MCF 10A (cell line): ENCODE measurements around the gene ADGRL1. TPM values are rescaled to one million over a fixed set of nuclear protein-coding genes. Genes with fewer than 3 reads are reported as not detected.

ENCODE experiments used
- BruUV-seq: library from RNA; stranded (reverse); fragments of 400-500 nt; replicated peaks from 2 replicates; lab custom pipeline; 2021; lab: Mats Ljungman, UMichigan
- CTCF ChIA-PET: fragments of 300-600 bp; sonication (Branson Sonifier 250); formaldehyde crosslinking; extraction: SDS; loops from one replicate; lab custom pipeline; 2021; ENCODE audit warnings: antibody characterized with exemption, inconsistent platforms; lab: Yijun Ruan, JAX
- POLR2A ChIA-PET: fragments of 300-600, 350-650 bp; sonication (Branson Sonifier 250); formaldehyde crosslinking; extraction: SDS; loops from one replicate; lab custom pipeline; 2020; ENCODE audit warnings: antibody characterized with exemption, inconsistent platforms; lab: Yijun Ruan, JAX
- DNase-seq: peaks from one replicate; pipeline ENCODE4 v3.0.0-alpha.2; 2018; ENCODE audit not compliant: unreplicated experiment
- H3K27ac Mint-ChIP-seq: one replicate; pipeline ENCODE4 v1.8.0; 2022; ENCODE audit warnings: mild to moderate bottlenecking, low read depth, mixed read lengths; ENCODE audit not compliant: unreplicated experiment
- H3K27me3 Mint-ChIP-seq: one replicate; pipeline ENCODE4 v1.8.0; 2022; ENCODE audit warnings: mixed read lengths; ENCODE audit not compliant: insufficient read depth, unreplicated experiment
- H3K36me3 Mint-ChIP-seq: one replicate; pipeline ENCODE4 v1.8.0; 2022; ENCODE audit warnings: mild to moderate bottlenecking, moderate library complexity, mixed read lengths; ENCODE audit not compliant: insufficient read depth, unreplicated experiment
- H3K4me1 Mint-ChIP-seq: one replicate; pipeline ENCODE4 v1.8.0; 2022; ENCODE audit warnings: mixed read lengths; ENCODE audit not compliant: insufficient read depth, unreplicated experiment
- H3K4me3 Mint-ChIP-seq: one replicate; pipeline ENCODE4 v1.8.0; 2022; ENCODE audit warnings: mild to moderate bottlenecking, moderate library complexity, mixed read lengths; ENCODE audit not compliant: unreplicated experiment
- H3K9me3 Mint-ChIP-seq: one replicate; pipeline ENCODE4 v1.8.0; 2022; ENCODE audit warnings: mixed read lengths; ENCODE audit not compliant: unreplicated experiment
- intact Hi-C: fragments of 100-400 bp; cut with micrococcal nuclease; formaldehyde crosslinking; loops from 2 replicates; pipeline ENCODE4 v1.14.1; 2022
- total RNA-seq: library from RNA; stranded (reverse); gene quantifications from 2 replicates; pipeline ENCODE4 v1.2.3, GENCODE V29; 2022
- TF ChIP-seq, protein P1 (sequence below): fragments of 200-600 bp; IDR thresholded peaks from one replicate; pipeline ENCODE4 v1.8.0; 2022; ENCODE audit warnings: antibody characterized with exemption, mild to moderate bottlenecking; ENCODE audit not compliant: unreplicated experiment

The ADGRL1 gene
- total RNA-seq, 1 experiment from 2014 or later, result 15.9 TPM

DNA sequence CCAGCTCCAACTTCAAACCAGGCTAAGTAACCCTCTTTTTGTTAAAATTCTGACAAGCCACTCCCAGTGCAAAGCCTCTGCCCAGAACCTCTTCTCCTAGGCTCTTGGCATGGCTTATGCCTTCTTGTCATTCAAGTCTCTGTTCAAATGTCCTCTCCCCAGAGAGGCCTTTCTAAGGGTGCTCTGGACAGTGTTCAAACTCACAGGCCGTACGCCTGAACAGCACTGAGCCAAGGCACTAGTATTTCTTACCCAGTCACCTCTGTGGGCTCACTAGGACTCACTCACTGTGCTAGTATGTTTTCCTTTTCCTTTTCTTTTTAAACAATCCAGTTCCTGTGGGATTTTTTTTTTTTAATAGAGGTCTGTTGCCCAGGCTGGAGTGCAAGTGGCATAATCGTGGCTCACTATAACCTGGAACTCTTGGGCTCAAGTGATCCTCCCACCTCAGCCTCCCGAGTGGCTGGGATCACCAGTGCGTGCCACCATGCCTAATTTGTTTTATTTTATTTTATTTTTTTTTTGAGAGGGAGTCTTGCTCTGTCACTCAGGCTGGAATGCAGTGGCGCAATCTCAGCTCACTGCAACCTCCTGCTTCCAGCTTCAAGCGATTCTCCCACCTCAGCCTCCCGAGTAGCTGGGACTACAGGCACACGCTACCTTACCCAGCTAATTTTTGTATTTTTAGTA, 67.2 kb downstream of the ADGRL1 start:
- Mint-ChIP-seq H3K27ac (no peak overlapping the region), H3K36me3 (peaks cover 4% of the 10 kb centered on the region), H3K9me3 (no peaks in the 10 kb centered on the region), H3K4me1 (peaks cover 30% of the 10 kb centered on the region), H3K27me3 (no peaks in the 10 kb centered on the region), H3K4me3 (peak overlapping the region; percentile 82)
- BruUV-seq, result no TSS peak
- DNase-seq, result peak; percentile 23
- CTCF ChIA-PET, result interaction anchor here (0.7 to 3.0 kb wide), 6 partner anchors 23 to 389 kb away, joined by 3 to 31 read pairs (median 6); no protein-coding TSS in a partner anchor
- TF ChIP-seq, protein P1, sequence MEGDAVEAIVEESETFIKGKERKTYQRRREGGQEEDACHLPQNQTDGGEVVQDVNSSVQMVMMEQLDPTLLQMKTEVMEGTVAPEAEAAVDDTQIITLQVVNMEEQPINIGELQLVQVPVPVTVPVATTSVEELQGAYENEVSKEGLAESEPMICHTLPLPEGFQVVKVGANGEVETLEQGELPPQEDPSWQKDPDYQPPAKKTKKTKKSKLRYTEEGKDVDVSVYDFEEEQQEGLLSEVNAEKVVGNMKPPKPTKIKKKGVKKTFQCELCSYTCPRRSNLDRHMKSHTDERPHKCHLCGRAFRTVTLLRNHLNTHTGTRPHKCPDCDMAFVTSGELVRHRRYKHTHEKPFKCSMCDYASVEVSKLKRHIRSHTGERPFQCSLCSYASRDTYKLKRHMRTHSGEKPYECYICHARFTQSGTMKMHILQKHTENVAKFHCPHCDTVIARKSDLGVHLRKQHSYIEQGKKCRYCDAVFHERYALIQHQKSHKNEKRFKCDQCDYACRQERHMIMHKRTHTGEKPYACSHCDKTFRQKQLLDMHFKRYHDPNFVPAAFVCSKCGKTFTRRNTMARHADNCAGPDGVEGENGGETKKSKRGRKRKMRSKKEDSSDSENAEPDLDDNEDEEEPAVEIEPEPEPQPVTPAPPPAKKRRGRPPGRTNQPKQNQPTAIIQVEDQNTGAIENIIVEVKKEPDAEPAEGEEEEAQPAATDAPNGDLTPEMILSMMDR, result no peak
- intact Hi-C loops, result loop anchor here (5.0 kb wide), 1 partner anchor 339 kb away; the partner anchor contains the start of gene PTGER1
- POLR2A ChIA-PET, result interaction anchor here (0.7 to 2.8 kb wide), 3 partner anchors 45 to 210 kb away, joined by 3 to 23 read pairs (median 5); no protein-coding TSS in a partner anchor

- Mint-ChIP-seq H3K36me3 (peaks cover 6% of the 10 kb centered on the region), H3K4me3 (peak within 1 kb of the TSS; percentile 82), H3K27ac (peak within 1 kb of the TSS; percentile 91), H3K4me1 (peaks cover 30% of the 10 kb centered on the region), H3K9me3 (no peaks in the 10 kb centered on the region), H3K27me3 (no peaks in the 10 kb centered on the region)
- TF ChIP-seq, protein P1, result peak; percentile 74
- no TSS peak for BruUV-seq
- peak; percentile 100 for DNase-seq
- ChIA-PET POLR2A (interaction anchor here (0.7 to 2.8 kb wide), 29 partner anchors 8 to 982 kb away, joined by 3 to 23 read pairs (median 5); partner anchors contain the start of genes ADGRE5, DNAJB1, IL27RA and NDUFB7), CTCF (interaction anchor here (0.6 to 3.0 kb wide), 49 partner anchors 8 to 926 kb away, joined by 3 to 31 read pairs (median 4); no protein-coding TSS in a partner anchor)
- intact Hi-C loops, result loop anchor here (1.0 to 5.0 kb wide), 4 partner anchors 212 to 341 kb away; partner anchors contain the start of genes DDX39A and PTGER1
Measured at GRCh38 chr19:14136509-14137281, 69.3 kb downstream of the ADGRL1 start, which contains the start of gene ASF1B. ASF1B (minus strand) TSS chr19:14136589; CDS start chr19:14136456, 133 bp downstream.

DNA sequence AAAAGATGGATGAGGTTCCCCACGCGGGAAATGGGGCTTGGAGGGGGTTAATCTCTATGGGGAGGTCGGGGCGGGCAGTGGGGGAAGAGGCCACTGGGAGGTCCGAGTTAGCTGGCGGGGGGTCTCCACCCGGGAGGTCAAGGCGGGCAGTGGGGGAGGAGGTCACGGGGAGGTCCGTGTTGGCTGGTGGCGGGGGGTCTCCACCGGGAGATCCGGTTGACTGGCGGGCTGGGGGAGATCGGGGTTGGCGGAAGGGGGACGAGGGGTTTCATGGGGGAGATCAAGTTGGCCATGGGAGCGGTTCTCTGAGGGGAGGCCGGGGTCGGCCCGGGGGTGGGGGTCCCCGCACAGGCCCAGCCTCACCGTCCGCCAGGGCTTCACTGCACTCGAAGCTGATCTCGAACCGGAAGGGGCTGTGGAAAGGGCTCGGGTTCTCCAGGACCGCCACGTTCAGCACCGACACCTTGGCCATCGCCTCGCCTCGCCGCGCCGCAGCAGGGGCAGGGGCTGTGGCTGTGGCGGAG, 69.9 kb downstream of the ADGRL1 start:
- Mint-ChIP-seq H3K4me1 (peaks cover 30% of the 10 kb centered on the region), H3K27me3 (no peaks in the 10 kb centered on the region), H3K9me3 (no peaks in the 10 kb centered on the region), H3K4me3 (peak overlapping the region; percentile 82), H3K27ac (peak overlapping the region; percentile 76), H3K36me3 (peaks cover 9% of the 10 kb centered on the region)
- TF ChIP-seq, protein P1, result no peak
- intact Hi-C loops, result loop anchor here (2.0 to 5.0 kb wide), 2 partner anchors 283 to 341 kb away; partner anchors contain the start of genes DDX39A and PTGER1
- POLR2A ChIA-PET, result interaction anchor here (0.6 to 2.8 kb wide), 25 partner anchors 10 to 438 kb away, joined by 3 to 23 read pairs (median 5); partner anchors contain the start of genes ADGRE5, DNAJB1, NDUFB7 and PRKACA
- no TSS peak for BruUV-seq
- no peak for DNase-seq
- CTCF ChIA-PET, result interaction anchor here (0.6 to 3.0 kb wide), 40 partner anchors 8 to 923 kb away, joined by 3 to 31 read pairs (median 4); no protein-coding TSS in a partner anchor
